GM12892 (cell line): ENCODE data around the gene WSCD2.

Experiments
- POLR2A ChIP-seq: IDR thresholded peaks from 2 replicates; pipeline ENCODE4 v1.6.1; 2011; ENCODE audit warnings: low read depth, low read length, control low read depth
- POLR2AphosphoS5 ChIP-seq: IDR thresholded peaks from 2 replicates; pipeline ENCODE4 v1.6.1; 2011; ENCODE audit warnings: low read depth, low read length, control low read depth
- TAF1 ChIP-seq: IDR thresholded peaks from 2 replicates; pipeline ENCODE4 v1.6.1; 2011; ENCODE audit warnings: low read depth, mild to moderate bottlenecking, control low read depth, low read length, borderline replicate concordance

GRCh38 chr12:108180255-108181094 is 51.4 kb downstream of the WSCD2 start:
- TF ChIP-seq POLR2A (no peak), POLR2AphosphoS5 (no peak), TAF1 (no peak)
